ENCODE data around the gene LSM2. TPM values are rescaled to one million over a fixed set of nuclear protein-coding genes. Genes with fewer than 3 reads are reported as not detected.
"Not testable (repeated sequence)": the region's sequence is repeated elsewhere in the genome, so short reads cannot be mapped to it uniquely, and the experiment has no call there.

LSM2 gene
- total RNA-seq, 2 experiments from 2014 or later, result 89.9 to 97.9 TPM

GRCh38 chr6:31836474-31837368 is 30.0 kb upstream of the LSM2 start:
- Mint-ChIP-seq H3K27me3 (no peaks in the 10 kb centered on the region), H3K9me3 (no peaks in the 10 kb centered on the region), H3K4me1 (peaks cover 31% of the 10 kb centered on the region), H3K4me3 (peak overlapping the region; percentile 84), H3K27ac (peak overlapping the region; percentile 93), H3K36me3 (peaks cover 46% of the 10 kb centered on the region)
- POLR2A ChIA-PET, result interaction anchor here (0.7 to 3.1 kb wide), 13 partner anchors 9 to 342 kb away, joined by 3 to 30 read pairs (median 4); partner anchors contain the start of genes C6orf47, DDX39B, EHMT2 and HSPA1B
- ATAC-seq (ENCODE audit: low read depth) (no peak), DNase-seq (no peak)

- Mint-ChIP-seq H3K4me1 (peaks cover 31% of the 10 kb centered on the region), H3K27ac (peak overlapping the region; percentile 93)
Observed at GRCh38 chr6:31836047-31836473, 29.3 kb upstream of the LSM2 start.

GRCh38 chr6:31834367-31835250 is 27.8 kb upstream of the LSM2 start:
- H3K27me3 Mint-ChIP-seq, result no peaks in the 10 kb centered on the region
- ATAC-seq (ENCODE audit: low read depth) (peak; percentile 52), DNase-seq (peak; percentile 81)
- H3K9me3 Mint-ChIP-seq, result no peaks in the 10 kb centered on the region
- POLR2A ChIA-PET, result interaction anchor here (0.6 to 3.1 kb wide), 22 partner anchors 9 to 340 kb away, joined by 3 to 30 read pairs (median 4); partner anchors contain the start of genes ABHD16A, ATP6V1G2, BAG6 and CLIC1
- peaks cover 39% of the 10 kb centered on the region for H3K36me3 Mint-ChIP-seq
- peak overlapping the region; percentile 84 for H3K4me3 Mint-ChIP-seq
- peaks cover 34% of the 10 kb centered on the region for H3K4me1 Mint-ChIP-seq
- peak overlapping the region; percentile 93 for H3K27ac Mint-ChIP-seq

More at GRCh38 chr6:31836047-31836473, 29.3 kb upstream of the LSM2 start:
- DNase-seq, result no peak
- H3K36me3 Mint-ChIP-seq, result peaks cover 43% of the 10 kb centered on the region
- H3K4me3 Mint-ChIP-seq, result peak overlapping the region; percentile 84
- ATAC-seq (ENCODE audit: low read depth), result no peak
- POLR2A ChIA-PET, result interaction anchor here (0.7 to 3.1 kb wide), 16 partner anchors 9 to 341 kb away, joined by 3 to 30 read pairs (median 4); partner anchors contain the start of genes ABHD16A, BAG6, DDX39B and HSPA1B
- no peaks in the 10 kb centered on the region for H3K9me3 Mint-ChIP-seq
- H3K27me3 Mint-ChIP-seq, result no peaks in the 10 kb centered on the region

GRCh38 chr6:31831350-31832215 is 24.8 kb upstream of the LSM2 start:
- POLR2A ChIA-PET, result interaction anchor here (0.9 to 2.8 kb wide), 5 partner anchors 95 to 180 kb away, joined by 3 to 26 read pairs (median 6); partner anchors contain the start of genes ABHD16A, BAG6 and CLIC1
- Mint-ChIP-seq H3K4me3 (peak overlapping the region; percentile 95), H3K27ac (peak overlapping the region; percentile 86), H3K4me1 (peaks cover 22% of the 10 kb centered on the region), H3K9me3 (no peaks in the 10 kb centered on the region), H3K36me3 (peaks cover 19% of the 10 kb centered on the region), H3K27me3 (no peaks in the 10 kb centered on the region)
- no peak for DNase-seq
- no peak for ATAC-seq (ENCODE audit: low read depth)

- no peak for ATAC-seq (ENCODE audit: low read depth)
- DNase-seq, result no peak
- POLR2A ChIA-PET, result interaction anchor here (0.9 to 2.8 kb wide), 5 partner anchors 91 to 128 kb away, joined by 3 to 26 read pairs (median 9); partner anchors contain the start of genes ABHD16A, CLIC1, DDAH2 and MSH5
- no peaks in the 10 kb centered on the region for H3K9me3 Mint-ChIP-seq
- H3K4me3 Mint-ChIP-seq, result peak overlapping the region; percentile 95
- H3K27me3 Mint-ChIP-seq, result no peaks in the 10 kb centered on the region
- H3K36me3 Mint-ChIP-seq, result peaks cover 12% of the 10 kb centered on the region
- H3K4me1 Mint-ChIP-seq, result peaks cover 21% of the 10 kb centered on the region
- H3K27ac Mint-ChIP-seq, result peak overlapping the region; percentile 86
Observed at GRCh38 chr6:31830886-31831335, 24.1 kb upstream of the LSM2 start.

- H3K27ac Mint-ChIP-seq, result peak overlapping the region; percentile 86
- POLR2A ChIA-PET, result interaction anchor here (0.7 to 2.8 kb wide), 11 partner anchors 14 to 178 kb away, joined by 3 to 26 read pairs (median 5); partner anchors contain the start of genes ABHD16A, BAG6, CLIC1 and DDAH2
- H3K4me1 Mint-ChIP-seq, result peaks cover 27% of the 10 kb centered on the region
- H3K27me3 Mint-ChIP-seq, result no peaks in the 10 kb centered on the region
- peaks cover 9% of the 10 kb centered on the region for H3K36me3 Mint-ChIP-seq
- no peaks in the 10 kb centered on the region for H3K9me3 Mint-ChIP-seq
- DNase-seq (peak; percentile 48), ATAC-seq (ENCODE audit: low read depth) (no peak)
- H3K4me3 Mint-ChIP-seq, result peak overlapping the region; percentile 95
Observed at GRCh38 chr6:31829633-31830283, 23.0 kb upstream of the LSM2 start.

- H3K36me3 Mint-ChIP-seq, result peaks cover 8% of the 10 kb centered on the region
- POLR2A ChIA-PET, result interaction anchor here (0.7 to 2.5 kb wide), 22 partner anchors 9 to 630 kb away, joined by 3 to 29 read pairs (median 5); partner anchors contain the start of genes BAG6, CLIC1, CSNK2B and DDX39B
- no peaks in the 10 kb centered on the region for H3K9me3 Mint-ChIP-seq
- DNase-seq (peak; percentile 89), ATAC-seq (ENCODE audit: low read depth) (peak; percentile 82)
- peak within 1 kb of the TSS; percentile 92 for H3K4me3 Mint-ChIP-seq
- H3K4me1 Mint-ChIP-seq, result peaks cover 32% of the 10 kb centered on the region
- peak within 1 kb of the TSS; percentile 97 for H3K27ac Mint-ChIP-seq
- no peaks in the 10 kb centered on the region for H3K27me3 Mint-ChIP-seq
Observed at GRCh38 chr6:31827286-31828079, 20.7 kb upstream of the LSM2 start, which contains the start of gene HSPA1B. Gene HSPA1B (plus strand): TSS chr6:31827738. CDS start chr6:31827951, 213 bp downstream.

GRCh38 chr6:31826793-31827285 is 20.1 kb upstream of the LSM2 start:
- H3K27me3 Mint-ChIP-seq, result no peaks in the 10 kb centered on the region
- peak overlapping the region; percentile 97 for H3K27ac Mint-ChIP-seq
- H3K4me3 Mint-ChIP-seq, result peak overlapping the region; percentile 92
- POLR2A ChIA-PET, result interaction anchor here (0.6 to 2.5 kb wide), 27 partner anchors 9 to 629 kb away, joined by 3 to 29 read pairs (median 4); partner anchors contain the start of genes ABHD16A, BAG6, CLIC1 and CSNK2B
- H3K4me1 Mint-ChIP-seq, result peaks cover 34% of the 10 kb centered on the region
- peak; percentile 10 for ATAC-seq (ENCODE audit: low read depth)
- peak; percentile 42 for DNase-seq
- H3K36me3 Mint-ChIP-seq, result peaks cover 8% of the 10 kb centered on the region
- no peaks in the 10 kb centered on the region for H3K9me3 Mint-ChIP-seq

- no peaks in the 10 kb centered on the region for H3K27me3 Mint-ChIP-seq
- peaks cover 6% of the 10 kb centered on the region for H3K36me3 Mint-ChIP-seq
- no peak for ATAC-seq (ENCODE audit: low read depth)
- POLR2A ChIA-PET, result interaction anchor here (2.5 kb wide), 1 partner anchor 89 kb away, joined by 29 read pairs; the partner anchor contains the start of gene CLIC1
- peak overlapping the region; percentile 92 for H3K4me3 Mint-ChIP-seq
- H3K4me1 Mint-ChIP-seq, result peaks cover 34% of the 10 kb centered on the region
- DNase-seq, result no peak
- peak overlapping the region; percentile 71 for H3K27ac Mint-ChIP-seq
- no peaks in the 10 kb centered on the region for H3K9me3 Mint-ChIP-seq
Observed at GRCh38 chr6:31825553-31825952, 18.8 kb upstream of the LSM2 start.

- POLR2A ChIA-PET, result interaction anchor here (0.6 to 3.0 kb wide), 6 partner anchors 8 to 160 kb away, joined by 3 to 13 read pairs (median 5); partner anchors contain the start of genes GPANK1, HSPA1A, HSPA1L and LSM2
- peaks cover 35% of the 10 kb centered on the region for H3K4me1 Mint-ChIP-seq
- H3K4me3 Mint-ChIP-seq; DNase-seq; H3K9me3 Mint-ChIP-seq; H3K36me3 Mint-ChIP-seq; H3K27me3 Mint-ChIP-seq; ATAC-seq (ENCODE audit: low read depth); H3K27ac Mint-ChIP-seq: not testable (repeated sequence)
Observed at GRCh38 chr6:31823592-31824196, 16.9 kb upstream of the LSM2 start.

Measured in activated naive CD8-positive, alpha-beta T cell treated with anti-CD3 and anti-CD28 coated beads, Interleukin-2, amount 10 ng/mL, durations not matched to agents 7 days and 5 days (primary cell).